Prostate gland (tissue), 2 donors: ENCODE measurements around the gene LCN10.

ENCODE experiments used
- CTCF ChIP-seq, 4 experiments: fragments of 200-600 bp in 2 of 4; fragments of 450-650 bp in 2 of 4; sonication (generic) in 2 of 4; IDR thresholded peaks; 1 replicate in 3 of 4; 2 replicates in 1 of 4; pipeline ENCODE4 v1.5.1; 2016 to 2019; ENCODE audit warnings: antibody characterized with exemption in 4 of 4, mild to moderate bottlenecking in 2 of 4, moderate library complexity in 2 of 4
- POLR2AphosphoS5 ChIP-seq: sonication (generic); formaldehyde crosslinking; IDR thresholded peaks from one replicate; pipeline ENCODE4 v1.6.1; 2017; ENCODE audit warnings: antibody characterized with exemption

- TF ChIP-seq CTCF (IDR thresholded peaks at IDR 0.05) (no peak), POLR2AphosphoS5 (no peak)
These were observed 25.3 kb downstream of the LCN10 start for GRCh38 chr9:136717399-136717798.
